Erythroblast (primary cell): ENCODE measurements around the gene EGFR.
"Not testable (repeated sequence)": the region's sequence is repeated elsewhere in the genome, so short reads cannot be mapped to it uniquely, and the experiment has no call there.

Experiments
- DNase-seq, 2 experiments: peaks; one replicate each; lab custom pipeline; 2025; lab: John Stamatoyannopoulos, UW
- GATA1 ChIP-seq: IDR thresholded peaks from 2 replicates; pipeline ENCODE4 v1.6.1; 2011; ENCODE audit warnings: low read depth, mild to moderate bottlenecking, control low read depth, low read length, moderate library complexity
- POLR2A ChIP-seq: IDR thresholded peaks from 2 replicates; pipeline ENCODE4 v1.6.1; 2011; ENCODE audit warnings: mild to moderate bottlenecking, low read length

EGFR gene

DNA sequence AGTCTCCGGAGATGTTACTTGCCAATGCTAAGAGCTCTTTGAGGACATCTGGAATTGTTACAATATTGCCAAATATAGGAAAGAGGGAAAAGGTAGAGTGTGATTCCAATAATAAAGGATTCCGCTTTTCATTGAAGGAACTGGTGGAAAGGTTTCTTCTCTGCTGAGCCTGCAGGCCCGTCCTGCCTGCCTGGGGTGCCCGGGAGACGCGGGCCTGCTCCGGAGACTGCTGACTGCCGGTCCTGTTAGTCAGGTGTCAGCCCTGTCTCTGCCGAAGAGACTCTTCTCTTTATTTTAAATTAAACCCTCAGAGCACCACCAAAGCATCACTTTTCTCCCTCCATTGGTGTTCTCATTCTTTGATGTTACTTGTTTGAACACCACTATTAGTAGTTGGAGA is 2.2 kb downstream of the EGFR start:
- no peak for DNase-seq
- TF ChIP-seq GATA1, result no peak

DNA sequence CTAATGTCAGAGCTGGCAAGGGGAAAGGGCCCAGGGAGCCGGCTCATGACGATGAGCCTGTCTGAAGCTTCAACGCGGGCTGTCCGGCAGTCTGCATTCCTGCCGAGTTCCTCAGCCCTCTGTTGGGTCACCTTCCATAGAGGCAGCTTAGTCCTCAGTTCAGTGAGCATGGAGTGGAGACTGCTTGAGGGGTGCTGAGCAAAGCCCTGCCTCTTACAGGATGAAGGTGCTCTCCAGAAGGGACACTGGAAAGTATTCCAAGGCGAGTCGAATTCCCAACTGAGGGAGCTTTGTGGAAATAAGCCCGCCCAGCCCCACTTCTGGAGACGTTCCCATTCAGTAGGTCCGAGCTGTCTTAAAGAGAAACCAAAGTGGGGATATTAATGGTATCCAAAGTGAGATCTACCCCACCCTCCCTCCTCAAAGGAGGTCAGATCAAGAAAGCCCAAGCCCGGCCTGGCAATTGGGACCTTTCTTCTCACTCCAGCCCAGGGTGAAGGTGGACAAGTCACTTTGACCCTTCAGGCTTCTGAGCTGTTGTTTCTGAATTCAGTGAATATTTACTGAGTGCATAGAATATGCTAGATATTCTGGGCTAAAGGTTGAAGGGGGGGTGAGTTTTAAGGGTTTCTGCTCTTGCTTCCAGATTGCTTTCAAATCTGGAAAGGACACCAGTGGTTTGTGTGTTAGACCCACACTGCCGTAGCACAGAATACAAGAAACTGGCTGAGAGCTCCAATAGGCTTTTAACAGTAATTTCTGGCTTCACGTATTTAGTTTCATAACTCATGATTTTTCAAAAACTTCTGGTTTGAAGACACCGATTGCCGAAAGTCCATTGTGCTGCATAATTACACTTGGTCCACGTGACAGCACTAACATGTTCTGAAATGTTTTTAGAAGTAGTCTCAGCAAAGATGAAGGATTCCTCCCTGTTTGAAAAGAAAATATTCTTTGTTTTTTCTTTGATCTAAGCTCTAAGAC is 3.5 kb downstream of the EGFR start:
- DNase-seq, result no peak
- TF ChIP-seq POLR2A (no peak), GATA1 (no peak)

- no peak for DNase-seq
- no peak for TF ChIP-seq POLR2A
- TF ChIP-seq GATA1, result no peak
Measured at GRCh38 chr7:55023841-55024505, 5.2 kb downstream of the EGFR start.

DNA sequence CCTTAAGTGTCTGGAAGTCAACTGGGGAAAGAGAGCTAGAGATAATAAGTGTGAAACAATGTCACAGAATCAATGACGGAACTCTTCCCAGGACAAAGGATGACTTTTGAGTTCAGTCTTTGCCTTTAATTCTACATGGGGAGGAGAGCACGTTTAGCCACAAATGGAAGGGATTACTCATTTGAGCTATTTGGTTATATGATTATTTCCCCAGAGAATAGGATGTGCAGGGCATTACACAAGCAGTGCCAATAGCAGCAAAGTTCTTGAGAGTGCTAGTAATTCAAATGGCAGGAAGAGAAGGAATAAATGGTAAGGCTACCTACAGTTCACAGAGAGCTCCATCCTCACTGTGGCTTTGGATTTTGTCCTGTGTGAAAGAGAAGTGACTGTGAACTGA is 6.0 kb downstream of the EGFR start:
- no peak for TF ChIP-seq GATA1
- TF ChIP-seq POLR2A, result no peak
- no peak for DNase-seq

DNA sequence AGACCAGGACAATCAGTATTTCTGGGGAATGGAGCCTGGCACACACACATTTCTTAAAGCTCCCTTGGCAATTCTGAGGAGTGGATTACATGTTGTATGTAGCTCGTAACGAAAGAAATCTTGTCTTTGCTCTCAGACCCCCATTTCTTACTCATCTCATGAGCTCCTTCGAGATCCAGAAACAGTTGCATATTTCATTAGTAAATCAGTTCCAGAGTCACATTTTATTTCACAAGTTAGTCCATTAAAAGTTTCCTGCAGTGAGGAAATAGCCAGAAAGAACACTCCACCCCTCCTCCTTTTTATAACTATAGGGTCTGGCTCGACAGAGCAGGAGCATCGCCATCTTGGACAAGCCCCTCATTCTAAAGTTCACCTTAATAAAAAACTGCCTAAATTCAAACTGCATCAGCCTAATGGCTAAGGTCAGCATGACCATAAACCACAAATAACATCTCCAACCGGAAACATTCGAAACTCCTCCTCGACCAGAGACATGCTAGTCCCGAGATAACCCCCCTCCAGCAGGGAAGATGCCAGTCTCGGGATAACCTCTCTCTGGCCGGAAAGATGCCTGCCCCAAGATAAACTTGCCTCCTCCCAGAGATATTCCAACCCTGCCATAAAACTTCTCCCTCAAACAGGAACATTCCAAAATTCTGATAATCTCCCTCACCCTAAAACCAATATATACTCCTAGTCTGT is 7.4 kb downstream of the EGFR start:
- no peak for TF ChIP-seq POLR2A
- no peak for DNase-seq

DNA sequence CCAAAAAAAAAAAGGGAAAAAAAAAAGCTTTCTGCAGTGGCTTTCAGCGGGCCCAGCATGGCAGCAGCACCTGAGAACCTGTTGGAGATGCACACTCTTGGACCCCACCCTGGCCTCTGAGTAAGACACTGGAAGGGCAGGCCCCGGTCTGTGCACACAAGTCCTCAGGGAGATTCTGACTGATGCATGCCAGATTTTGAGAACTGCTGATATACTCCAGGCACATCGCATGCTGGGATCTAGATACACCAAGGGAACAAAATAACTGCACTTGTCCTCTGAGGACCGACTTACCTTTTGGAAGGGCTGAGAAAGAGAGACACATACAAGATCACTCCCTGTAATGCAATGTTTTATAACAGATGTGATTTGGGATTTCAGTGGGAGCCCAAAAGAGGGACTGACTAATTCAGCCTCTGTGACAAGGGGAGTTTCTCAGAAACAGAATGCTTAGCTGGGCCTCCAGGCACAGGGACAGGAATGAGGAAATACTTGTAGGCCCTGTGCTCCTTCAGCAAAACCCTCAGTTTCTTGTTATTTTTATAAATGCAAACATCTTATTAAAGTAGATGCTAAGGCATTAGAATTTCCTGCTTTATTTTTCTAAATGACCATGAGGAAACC is 8.2 kb downstream of the EGFR start:
- DNase-seq, result no peak
- TF ChIP-seq POLR2A (no peak), GATA1 (no peak)

DNA sequence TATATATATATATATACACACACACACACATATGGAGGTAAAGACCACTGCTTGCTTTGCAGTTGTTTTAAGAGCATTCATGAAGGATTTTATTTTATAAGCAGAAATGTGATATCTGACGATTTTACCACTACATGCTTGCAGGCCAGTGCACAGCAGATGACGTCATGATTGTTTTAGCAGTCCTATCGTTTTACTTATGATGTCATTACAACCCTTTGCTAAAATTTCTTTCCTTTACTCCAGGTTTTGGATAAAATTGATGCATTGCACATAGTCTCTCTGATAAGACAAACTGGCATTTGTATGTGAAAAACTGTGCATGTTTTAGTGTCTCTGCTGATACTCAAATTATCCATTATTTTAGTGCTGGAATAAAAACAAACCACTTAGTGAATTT is 9.2 kb downstream of the EGFR start:
- no peak for TF ChIP-seq POLR2A
- no peak for TF ChIP-seq GATA1
- DNase-seq, result no peak

DNA sequence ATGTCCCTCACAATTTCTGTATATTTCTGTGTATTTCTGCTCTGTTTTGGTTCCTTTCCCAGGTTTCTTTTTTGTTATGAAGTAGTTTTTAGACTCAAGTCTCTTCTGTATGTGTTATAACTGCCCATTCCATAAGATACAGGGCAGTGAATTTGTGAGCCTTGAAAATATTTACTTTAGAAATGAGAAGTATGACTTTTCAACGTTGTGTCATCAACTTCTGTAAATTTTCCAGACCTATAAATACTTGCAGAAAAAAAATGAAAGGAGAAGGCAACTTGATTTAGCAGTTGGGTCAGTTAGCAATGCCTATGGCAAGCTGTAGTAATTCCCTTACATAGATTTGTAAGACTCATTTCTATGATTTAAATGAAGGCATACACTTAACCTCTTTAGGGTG is 11.5 kb downstream of the EGFR start:
- no peak for TF ChIP-seq POLR2A
- no peak for TF ChIP-seq GATA1
- DNase-seq, result no peak

- no peak for DNase-seq
- no peak for TF ChIP-seq POLR2A
- TF ChIP-seq GATA1, result no peak
Measured at GRCh38 chr7:55031075-55031474, 12.3 kb downstream of the EGFR start.

DNA sequence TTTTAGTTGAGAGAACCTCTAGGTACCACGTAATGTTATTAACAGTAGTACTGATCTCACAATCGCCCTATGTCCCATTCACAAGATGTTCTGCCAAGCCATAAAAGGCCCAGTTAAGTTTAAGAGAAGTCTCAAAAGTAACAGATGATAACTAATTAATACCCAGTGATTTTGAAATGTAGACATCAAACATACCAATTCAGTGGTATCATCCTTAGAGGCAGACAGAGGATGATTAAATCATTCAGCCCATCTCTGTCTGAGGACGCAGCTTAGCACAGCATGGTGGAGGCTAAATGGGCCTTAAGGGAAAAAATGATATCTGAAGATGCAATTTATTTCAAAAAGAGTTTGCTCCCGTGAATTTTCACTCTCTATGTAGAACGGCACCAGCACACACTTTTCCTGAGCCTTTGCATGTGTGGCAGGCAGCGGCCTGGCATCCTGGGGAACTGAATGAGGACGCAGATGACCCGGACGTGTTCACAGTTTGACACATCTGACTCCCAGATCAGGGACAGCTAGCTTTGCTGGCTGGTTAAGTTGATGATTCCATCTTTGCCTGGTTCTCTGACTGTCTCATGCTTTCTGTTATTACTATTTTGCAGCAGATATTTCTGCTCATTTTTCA is 13.4 kb downstream of the EGFR start:
- TF ChIP-seq POLR2A (no peak), GATA1 (no peak)

DNA sequence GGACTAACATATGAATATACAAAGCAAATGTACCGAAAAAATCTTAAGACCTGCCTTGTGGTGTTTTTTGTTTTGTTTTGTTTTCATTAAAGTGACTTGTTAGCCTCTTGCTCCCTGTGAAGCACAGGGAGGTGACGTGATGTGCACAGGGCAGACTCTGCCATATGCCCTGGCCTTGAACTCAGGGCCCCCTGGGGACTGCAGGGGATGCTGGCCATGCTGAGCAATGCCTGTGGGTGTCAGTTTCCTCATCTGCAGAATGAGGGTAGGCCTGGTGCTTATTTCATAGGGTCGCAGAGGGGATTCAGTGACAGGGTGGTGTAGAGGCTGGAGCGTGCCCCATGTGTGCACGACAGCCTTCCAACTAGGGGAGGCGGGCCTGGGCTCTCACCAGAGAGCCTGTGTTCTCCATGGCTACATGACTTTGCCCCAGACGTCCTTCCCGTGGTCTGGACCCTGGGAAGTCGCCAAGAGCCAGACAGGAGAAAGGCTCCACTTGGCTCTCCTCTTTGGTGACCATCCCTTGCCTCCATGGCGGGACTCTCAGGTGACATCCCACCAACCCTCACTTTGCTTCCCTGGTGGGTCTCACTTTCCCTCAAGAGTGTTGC is 14.5 kb downstream of the EGFR start:
- no peak for DNase-seq
- no peak for TF ChIP-seq POLR2A
- TF ChIP-seq GATA1, result no peak

More for the DNA sequence above, 13.4 kb downstream of the EGFR start:
- DNase-seq, result no peak

DNA sequence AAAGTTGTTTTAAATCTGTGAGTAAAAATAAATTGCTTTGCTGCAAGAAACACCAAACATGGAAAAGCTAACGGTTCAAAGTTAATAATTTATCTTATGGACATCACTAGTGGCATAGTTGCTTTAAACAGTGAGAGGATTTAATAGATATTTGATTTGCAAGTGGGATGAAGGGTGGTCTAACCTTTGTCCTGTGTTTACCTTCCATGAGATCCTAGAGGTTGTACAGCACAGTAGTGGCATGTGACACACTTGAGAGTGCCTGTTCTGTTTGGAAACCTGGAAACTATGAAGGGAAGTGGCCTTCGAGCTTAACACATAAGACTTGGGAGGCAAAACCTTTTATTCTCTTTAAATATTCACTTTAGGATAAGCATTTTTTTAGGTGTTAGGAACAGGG is 16.0 kb downstream of the EGFR start:
- no peak for TF ChIP-seq POLR2A
- TF ChIP-seq GATA1, result no peak
- no peak for DNase-seq

- not testable (repeated sequence) for DNase-seq
Measured at GRCh38 chr7:55035410-55035809, 16.6 kb downstream of the EGFR start.
